Erythroblast (primary cell): Measurements from ENCODE around the gene SLC25A47.

ENCODE experiments used
- GATA1 ChIP-seq: IDR thresholded peaks from 2 replicates; pipeline ENCODE4 v1.6.1; 2011; ENCODE audit warnings: low read depth, mild to moderate bottlenecking, control low read depth, low read length, moderate library complexity
- POLR2A ChIP-seq: IDR thresholded peaks from 2 replicates; pipeline ENCODE4 v1.6.1; 2011; ENCODE audit warnings: mild to moderate bottlenecking, low read length

DNA sequence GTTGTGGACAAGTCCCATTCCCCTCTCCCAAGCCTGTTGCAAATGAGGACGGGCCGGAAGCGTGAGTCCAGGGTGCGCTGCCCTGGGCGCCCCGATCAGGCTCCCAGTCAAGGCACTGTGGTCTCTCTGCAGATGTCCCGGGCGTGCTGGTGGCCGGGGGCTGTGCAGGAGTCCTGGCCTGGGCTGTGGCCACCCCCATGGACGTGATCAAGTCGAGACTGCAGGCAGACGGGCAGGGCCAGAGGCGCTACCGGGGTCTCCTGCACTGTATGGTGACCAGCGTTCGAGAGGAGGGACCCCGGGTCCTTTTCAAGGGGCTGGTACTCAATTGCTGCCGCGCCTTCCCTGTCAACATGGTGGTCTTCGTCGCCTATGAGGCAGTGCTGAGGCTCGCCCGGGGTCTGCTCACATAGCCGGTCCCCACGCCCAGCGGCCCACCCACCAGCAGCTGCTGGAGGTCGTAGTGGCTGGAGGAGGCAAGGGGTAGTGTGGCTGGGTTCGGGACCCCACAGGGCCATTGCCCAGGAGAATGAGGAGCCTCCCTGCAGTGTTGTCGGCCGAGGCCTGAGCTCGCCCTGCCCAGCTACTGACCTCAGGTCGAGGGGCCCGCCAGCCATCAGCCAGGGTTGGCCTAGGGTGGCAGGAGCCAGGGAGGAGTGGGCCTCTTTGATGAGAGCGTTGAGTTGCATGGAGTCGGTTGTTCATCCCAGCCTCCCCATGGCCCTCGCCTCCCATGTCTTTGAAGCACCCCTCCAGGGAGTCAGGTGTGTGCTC, 6.3 kb downstream of the SLC25A47 start:
- no peak for TF ChIP-seq POLR2A
- no peak for TF ChIP-seq GATA1
